Activated CD8-positive, alpha-beta T cell treated with anti-CD3 and anti-CD28 coated beads, Interleukin-2, amount 10 ng/mL, durations not matched to agents 7 days and 5 days (primary cell): ENCODE data around the gene PRPF8. TPM values are rescaled to one million over a fixed set of nuclear protein-coding genes. Genes with fewer than 3 reads are reported as not detected.

ENCODE experiments used
- ATAC-seq: fragments of 150-1000 bp; cut with Tn5 transposase; one replicate; pipeline ENCODE4 v1.10.0; 2021; ENCODE audit warnings: moderate library complexity
- CTCF ChIA-PET: fragments of 350-600 bp; sonication (Branson Sonifier 250); formaldehyde crosslinking; loops from one replicate; lab custom pipeline; 2021; ENCODE audit warnings: antibody characterized with exemption; lab: Charles Lee
- POLR2A ChIA-PET: fragments of 350-600 bp; sonication (Branson Sonifier 250); formaldehyde crosslinking; loops from one replicate; lab custom pipeline; 2021; ENCODE audit warnings: antibody characterized with exemption; lab: Charles Lee
- DNase-seq: peaks from one replicate; pipeline ENCODE4 v3.0.0-alpha.2; 2020
- H3K27ac Mint-ChIP-seq: one replicate; pipeline ENCODE4 v1.8.0; 2021; ENCODE audit warnings: mild to moderate bottlenecking, mixed read lengths
- H3K27me3 Mint-ChIP-seq: one replicate; pipeline ENCODE4 v1.8.0; 2021; ENCODE audit warnings: low read depth, mixed read lengths
- H3K36me3 Mint-ChIP-seq: one replicate; pipeline ENCODE4 v1.8.0; 2021; ENCODE audit warnings: low read depth, mixed read lengths
- H3K4me1 Mint-ChIP-seq: one replicate; pipeline ENCODE4 v1.8.0; 2021; ENCODE audit warnings: low read depth, mixed read lengths
- H3K4me3 Mint-ChIP-seq: one replicate; pipeline ENCODE4 v1.8.0; 2021; ENCODE audit warnings: mild to moderate bottlenecking, mixed read lengths
- H3K9me3 Mint-ChIP-seq: one replicate; pipeline ENCODE4 v1.8.0; 2022; ENCODE audit warnings: mixed read lengths; ENCODE audit not compliant: insufficient read depth
- total RNA-seq, 2 experiments: library from RNA; stranded (reverse); gene quantifications; one replicate each; pipeline ENCODE4 v1.2.3, GENCODE V29; 2021

The PRPF8 gene
- 100 to 1,000 TPM; 309 to 321 TPM for total RNA-seq

DNA sequence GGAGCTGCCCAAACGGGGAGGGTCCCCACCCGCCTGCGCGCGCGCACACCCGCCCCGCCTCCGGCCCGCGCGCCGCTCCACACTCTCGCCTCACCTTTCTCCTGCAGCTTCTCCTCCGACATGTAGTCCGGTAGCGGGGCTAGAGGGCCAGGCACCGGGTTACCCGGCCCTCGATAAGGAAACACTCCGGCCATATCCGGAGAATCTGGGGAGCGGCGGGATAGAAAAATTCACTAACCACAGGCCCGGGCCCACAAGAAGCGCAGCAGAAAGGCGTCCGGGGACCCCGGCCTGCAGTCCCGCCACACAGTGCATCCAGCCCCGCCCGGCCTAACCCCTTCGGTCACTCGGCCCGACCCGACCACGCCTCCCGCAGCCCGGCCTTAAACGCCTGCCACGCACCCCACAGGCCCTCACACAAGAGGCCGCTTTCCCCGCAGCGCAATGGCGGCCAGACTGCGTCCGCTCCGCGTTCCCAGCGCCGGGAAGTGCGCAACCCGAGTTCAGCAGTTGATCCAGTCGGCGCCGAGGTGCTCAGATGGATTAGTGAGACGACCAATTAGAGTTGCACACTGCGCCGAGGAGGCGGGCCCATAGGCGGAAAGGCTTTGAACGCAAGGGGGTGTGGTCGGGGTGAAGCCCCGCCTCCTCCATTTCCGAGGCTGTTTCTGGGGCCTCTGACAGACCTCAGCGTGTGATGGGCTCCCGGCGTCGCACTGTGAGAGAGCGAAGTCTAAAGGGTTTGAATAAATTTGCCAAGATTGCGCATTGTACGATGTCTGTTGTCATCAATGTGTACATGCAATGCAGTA lies at the start of gene PRPF8:
Gene PRPF8 (minus strand): TSS at position 490 of the 812 bp plus-strand sequence. CDS start 296 bp downstream, at position 194.
- peak within 1 kb of the TSS; percentile 99 for H3K4me3 Mint-ChIP-seq
- ATAC-seq (peak; percentile 100), DNase-seq (peak; percentile 99)
- H3K9me3 Mint-ChIP-seq = no peaks in the 10 kb centered on the region
- ChIA-PET POLR2A (interaction anchor here (0.5 to 1.8 kb wide), 4 partner anchors 31 to 168 kb away, joined by 3 to 9 read pairs (median 5); partner anchors contain the start of gene INPP5K), CTCF (interaction anchor here (1.2 to 2.0 kb wide), 5 partner anchors 11 to 36 kb away, joined by 4 to 17 read pairs (median 4); partner anchors contain the start of gene RILP)
- H3K36me3 Mint-ChIP-seq = peaks cover 48% of the 10 kb centered on the region
- H3K27ac Mint-ChIP-seq = peak within 1 kb of the TSS; percentile 94
- no peaks in the 10 kb centered on the region for H3K27me3 Mint-ChIP-seq
- peaks cover 33% of the 10 kb centered on the region for H3K4me1 Mint-ChIP-seq

DNA sequence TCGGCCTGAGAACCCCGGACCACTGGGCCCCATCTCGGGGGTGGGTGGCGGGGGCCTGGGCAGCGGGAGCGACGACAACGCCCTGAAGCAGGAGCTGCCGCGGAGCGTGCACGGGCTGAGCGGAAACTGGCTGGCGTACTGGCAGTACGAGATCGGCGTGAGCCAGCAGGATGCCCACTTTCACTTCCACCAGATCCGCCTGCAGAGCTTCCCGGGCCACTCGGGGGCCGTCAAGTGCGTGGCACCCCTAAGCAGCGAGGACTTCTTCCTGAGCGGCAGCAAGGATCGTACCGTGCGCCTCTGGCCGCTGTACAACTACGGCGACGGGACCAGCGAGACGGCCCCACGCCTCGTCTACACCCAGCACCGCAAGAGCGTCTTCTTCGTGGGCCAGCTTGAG lies 49.1 kb upstream of the PRPF8 start:
- peaks cover 20% of the 10 kb centered on the region for H3K4me1 Mint-ChIP-seq
- CTCF ChIA-PET = no interaction called here
- POLR2A ChIA-PET = no interaction called here
- H3K36me3 Mint-ChIP-seq = peaks cover 22% of the 10 kb centered on the region
- no peak overlapping the region for H3K4me3 Mint-ChIP-seq
- ATAC-seq (no peak), DNase-seq (no peak)
- H3K27me3 Mint-ChIP-seq = no peaks in the 10 kb centered on the region
- no peak overlapping the region for H3K27ac Mint-ChIP-seq
- H3K9me3 Mint-ChIP-seq = no peaks in the 10 kb centered on the region

- Mint-ChIP-seq H3K9me3 (no peaks in the 10 kb centered on the region), H3K27ac (no peak overlapping the region), H3K27me3 (no peaks in the 10 kb centered on the region), H3K4me1 (peaks cover 24% of the 10 kb centered on the region), H3K36me3 (peaks cover 28% of the 10 kb centered on the region), H3K4me3 (no peak overlapping the region)
- DNase-seq (no peak), ATAC-seq (no peak)
- CTCF ChIA-PET = no interaction called here
- POLR2A ChIA-PET = interaction anchor here (1.5 kb wide), 1 partner anchor 9 kb away, joined by 4 read pairs; no protein-coding TSS in a partner anchor
Measured at GRCh38 chr17:1732833-1733321, 48.2 kb upstream of the PRPF8 start.

- Mint-ChIP-seq H3K4me1 (peaks cover 24% of the 10 kb centered on the region), H3K9me3 (no peaks in the 10 kb centered on the region), H3K27ac (no peak overlapping the region), H3K4me3 (no peak overlapping the region), H3K36me3 (peaks cover 26% of the 10 kb centered on the region), H3K27me3 (no peaks in the 10 kb centered on the region)
- ChIA-PET CTCF (no interaction called here), POLR2A (interaction anchor here (1.5 kb wide), 1 partner anchor 9 kb away, joined by 4 read pairs; no protein-coding TSS in a partner anchor)
- ATAC-seq (no peak), DNase-seq (no peak)
Measured at GRCh38 chr17:1732241-1732832, 47.7 kb upstream of the PRPF8 start.

DNA sequence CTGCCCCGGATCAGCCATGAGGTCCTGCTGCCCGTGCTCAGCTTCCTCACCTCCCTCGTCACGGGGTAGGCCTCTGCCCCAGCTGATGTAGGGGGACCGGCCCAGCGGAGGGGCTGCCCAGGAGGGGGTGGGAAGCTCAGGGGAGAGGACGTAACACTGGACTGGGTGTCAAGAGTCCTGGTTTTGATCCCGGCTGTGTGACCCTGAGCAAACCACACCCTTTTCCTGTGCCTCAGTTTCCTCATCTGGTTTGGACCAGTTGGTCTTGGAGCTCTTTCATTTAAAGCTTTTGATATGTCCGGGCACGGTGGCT lies 46.5 kb upstream of the PRPF8 start:
- Mint-ChIP-seq H3K9me3 (no peaks in the 10 kb centered on the region), H3K4me3 (no peak overlapping the region), H3K27ac (no peak overlapping the region), H3K4me1 (peaks cover 24% of the 10 kb centered on the region), H3K36me3 (peaks cover 23% of the 10 kb centered on the region), H3K27me3 (no peaks in the 10 kb centered on the region)
- ATAC-seq (no peak), DNase-seq (no peak)
- POLR2A ChIA-PET = interaction anchor here (0.7 kb wide), 1 partner anchor 64 kb away, joined by 5 read pairs; no protein-coding TSS in a partner anchor
- CTCF ChIA-PET = interaction anchor here (1.4 kb wide), 1 partner anchor 10 kb away, joined by 5 read pairs; no protein-coding TSS in a partner anchor

- peaks cover 22% of the 10 kb centered on the region for H3K4me1 Mint-ChIP-seq
- H3K36me3 Mint-ChIP-seq = peaks cover 25% of the 10 kb centered on the region
- DNase-seq (no peak), ATAC-seq (no peak)
- no peaks in the 10 kb centered on the region for H3K27me3 Mint-ChIP-seq
- ChIA-PET CTCF (interaction anchor here (1.4 kb wide), 1 partner anchor 9 kb away, joined by 5 read pairs; no protein-coding TSS in a partner anchor), POLR2A (interaction anchor here (0.7 kb wide), 1 partner anchor 64 kb away, joined by 5 read pairs; no protein-coding TSS in a partner anchor)
- no peaks in the 10 kb centered on the region for H3K9me3 Mint-ChIP-seq
- H3K4me3 Mint-ChIP-seq = no peak overlapping the region
- H3K27ac Mint-ChIP-seq = no peak overlapping the region
Measured at GRCh38 chr17:1730326-1731193, 45.9 kb upstream of the PRPF8 start.

- Mint-ChIP-seq H3K27me3 (no peaks in the 10 kb centered on the region), H3K27ac (no peak overlapping the region), H3K4me3 (no peak overlapping the region), H3K9me3 (no peaks in the 10 kb centered on the region), H3K36me3 (peaks cover 26% of the 10 kb centered on the region), H3K4me1 (peaks cover 23% of the 10 kb centered on the region)
- DNase-seq (no peak), ATAC-seq (no peak)
- ChIA-PET POLR2A (no interaction called here), CTCF (no interaction called here)
Measured at GRCh38 chr17:1729966-1730325, 45.3 kb upstream of the PRPF8 start.

DNA sequence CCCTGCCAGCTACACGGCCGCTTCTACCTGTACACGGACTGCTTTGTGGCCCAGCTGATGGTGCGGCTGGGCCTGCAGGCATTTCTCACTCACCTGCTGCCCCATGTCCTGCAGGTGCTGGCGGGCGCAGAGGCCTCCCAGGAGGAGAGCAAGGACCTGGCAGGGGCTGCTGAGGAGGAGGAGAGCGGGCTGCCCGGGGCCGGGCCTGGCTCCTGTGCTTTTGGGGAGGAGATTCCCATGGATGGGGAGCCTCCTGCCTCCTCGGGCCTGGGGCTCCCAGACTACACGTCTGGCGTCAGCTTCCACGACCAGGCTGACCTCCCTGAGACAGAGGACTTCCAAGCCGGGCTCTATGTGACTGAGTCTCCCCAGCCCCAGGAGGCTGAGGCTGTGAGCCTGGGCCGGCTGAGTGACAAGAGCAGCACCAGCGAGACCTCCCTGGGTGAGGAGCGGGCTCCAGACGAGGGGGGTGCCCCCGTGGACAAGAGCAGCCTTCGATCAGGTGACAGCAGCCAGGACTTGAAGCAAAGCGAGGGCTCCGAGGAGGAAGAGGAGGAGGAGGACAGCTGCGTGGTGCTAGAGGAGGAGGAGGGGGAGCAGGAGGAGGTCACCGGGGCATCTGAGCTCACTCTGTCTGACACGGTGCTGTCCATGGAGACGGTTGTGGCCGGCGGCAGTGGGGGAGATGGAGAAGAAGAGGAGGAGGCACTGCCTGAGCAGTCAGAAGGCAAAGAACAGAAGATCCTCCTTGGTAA lies 43.4 kb upstream of the PRPF8 start:
- no peak for DNase-seq
- peaks cover 25% of the 10 kb centered on the region for H3K36me3 Mint-ChIP-seq
- no peak overlapping the region for H3K4me3 Mint-ChIP-seq
- ATAC-seq = no peak
- H3K27ac Mint-ChIP-seq = no peak overlapping the region
- H3K27me3 Mint-ChIP-seq = no peaks in the 10 kb centered on the region
- H3K9me3 Mint-ChIP-seq = no peaks in the 10 kb centered on the region
- CTCF ChIA-PET = interaction anchor here (0.7 kb wide), 1 partner anchor 38 kb away, joined by 3 read pairs; no protein-coding TSS in a partner anchor
- POLR2A ChIA-PET = interaction anchor here (0.8 to 1.8 kb wide), 2 partner anchors 11 to 17 kb away, joined by 3 to 8 read pairs; no protein-coding TSS in a partner anchor
- peaks cover 32% of the 10 kb centered on the region for H3K4me1 Mint-ChIP-seq

- ChIA-PET CTCF (no interaction called here), POLR2A (interaction anchor here (0.8 to 1.8 kb wide), 2 partner anchors 10 to 16 kb away, joined by 3 to 8 read pairs; no protein-coding TSS in a partner anchor)
- H3K36me3 Mint-ChIP-seq = peaks cover 24% of the 10 kb centered on the region
Measured at GRCh38 chr17:1727258-1727789, 42.7 kb upstream of the PRPF8 start.

DNA sequence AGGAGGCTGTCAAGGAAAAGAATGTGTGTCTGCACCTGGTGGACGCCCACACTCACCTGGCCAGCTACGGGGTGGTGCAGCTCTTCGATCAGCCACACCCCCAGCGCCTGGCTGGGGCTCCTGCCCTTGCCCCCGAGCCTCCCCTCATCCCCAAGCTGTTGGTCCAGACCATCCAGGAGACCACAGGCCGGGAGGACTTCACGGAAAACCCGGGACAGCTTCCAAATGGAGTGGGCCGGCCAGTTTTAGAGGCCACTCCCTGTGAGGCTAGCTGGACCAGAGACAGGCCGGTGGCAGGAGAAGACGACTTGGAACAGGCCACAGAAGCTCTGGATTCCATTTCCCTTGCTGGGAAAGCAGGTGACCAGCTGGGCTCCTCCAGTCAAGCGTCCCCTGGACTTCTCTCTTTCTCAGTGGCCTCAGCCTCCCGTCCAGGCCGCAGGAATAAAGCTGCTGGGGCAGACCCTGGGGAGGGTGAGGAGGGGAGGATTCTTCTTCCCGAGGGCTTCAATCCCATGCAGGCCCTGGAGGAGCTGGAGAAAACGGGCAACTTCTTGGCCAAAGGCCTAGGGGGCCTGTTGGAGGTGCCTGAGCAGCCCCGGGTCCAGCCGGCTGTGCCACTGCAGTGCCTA lies 42.1 kb upstream of the PRPF8 start:
- ChIA-PET CTCF (no interaction called here), POLR2A (interaction anchor here (1.8 kb wide), 1 partner anchor 10 kb away, joined by 8 read pairs; no protein-coding TSS in a partner anchor)
- peaks cover 24% of the 10 kb centered on the region for H3K36me3 Mint-ChIP-seq
- H3K4me3 Mint-ChIP-seq = no peak overlapping the region
- H3K9me3 Mint-ChIP-seq = no peaks in the 10 kb centered on the region
- H3K27ac Mint-ChIP-seq = no peak overlapping the region
- DNase-seq (no peak), ATAC-seq (no peak)
- peaks cover 43% of the 10 kb centered on the region for H3K4me1 Mint-ChIP-seq
- no peaks in the 10 kb centered on the region for H3K27me3 Mint-ChIP-seq

More at GRCh38 chr17:1727258-1727789, 42.7 kb upstream of the PRPF8 start:
- H3K27ac Mint-ChIP-seq = no peak overlapping the region
- H3K4me3 Mint-ChIP-seq = no peak overlapping the region
- no peaks in the 10 kb centered on the region for H3K27me3 Mint-ChIP-seq
- no peak for ATAC-seq
- no peak for DNase-seq
- no peaks in the 10 kb centered on the region for H3K9me3 Mint-ChIP-seq
- H3K4me1 Mint-ChIP-seq = peaks cover 39% of the 10 kb centered on the region
